ENCODE measurements around the gene CRELD1. TPM values are rescaled to one million over a fixed set of nuclear protein-coding genes. Genes with fewer than 3 reads are reported as not detected.

Gene CRELD1
- total RNA-seq, 1 experiment from 2014 or later: 15.5 TPM

GRCh38 chr3:9891072-9891622, 42.5 kb upstream of the CRELD1 start:
- H3K9me3 Mint-ChIP-seq: no peaks in the 10 kb centered on the region
- Histone ChIP-seq H4K5ac (ENCODE audit: insufficient read length, low read depth, low read length) (no peak overlapping the region), H2BK20ac (ENCODE audit: low read depth, low read length, poor library complexity, severe bottlenecking) (no peak overlapping the region), H3K4ac (ENCODE audit: low read depth, low read length) (no peak overlapping the region), H2BK12ac (ENCODE audit: insufficient read length, low read depth, low read length) (no peak overlapping the region), H3K79me1 (ENCODE audit: insufficient read depth, low read depth, low read length, poor library complexity, severe bottlenecking) (peaks cover 6% of the 10 kb centered on the region), H3K9me3 (ENCODE audit: control insufficient read depth, low read depth, low read length) (no peaks in the 10 kb centered on the region), H2AFZ (ENCODE audit: low read length) (no peak overlapping the region), H2BK15ac (ENCODE audit: low read depth, low read length) (no peak overlapping the region), H3K4me2 (ENCODE audit: insufficient read depth, insufficient read length, low read length) (peak overlapping the region; percentile 83), H3T11ph (ENCODE audit: low read length) (no peak overlapping the region), H4K20me1 (ENCODE audit: control insufficient read depth, insufficient read depth, insufficient read length) (no peaks in the 10 kb centered on the region), H3K79me2 (ENCODE audit: insufficient read depth, low read length) (peaks cover 6% of the 10 kb centered on the region; the same call in 1 of the 2 replicates), H3K23me2 (ENCODE audit: insufficient read length, low read depth, low read length, poor library complexity, severe bottlenecking) (no peaks in the 10 kb centered on the region), H3K18ac (ENCODE audit: insufficient read length, low read depth, low read length) (peak overlapping the region; percentile 59), H4K8ac (replicated peaks; ENCODE audit: insufficient read length, low read depth, low read length) (no peak overlapping the region), H3K23ac (ENCODE audit: insufficient read length, low read depth, low read length) (no peak overlapping the region), H3K14ac (ENCODE audit: insufficient read depth, low read length) (peak overlapping the region; percentile 88), H4K91ac (ENCODE audit: insufficient read length, low read depth, low read length) (no peak overlapping the region), H3K56ac (ENCODE audit: insufficient read length, low read depth, low read length) (no peak overlapping the region), H3K27ac (ENCODE audit: insufficient read length, low read depth, low read length) (no peak overlapping the region), H3K4me1 (ENCODE audit: insufficient read depth, low read length) (no peaks in the 10 kb centered on the region), H2BK5ac (ENCODE audit: insufficient read length, low read length) (no peak overlapping the region), H3K27me3 (ENCODE audit: insufficient read depth, low read length) (no peaks in the 10 kb centered on the region; the same call in 1 of the 2 replicates), H2BK120ac (ENCODE audit: low read depth, low read length, poor library complexity, severe bottlenecking) (no peak overlapping the region), H2AK5ac (ENCODE audit: insufficient read length, low read length) (no peak overlapping the region), H3K9ac (ENCODE audit: extremely low read depth, insufficient read length, low read length) (peak overlapping the region; percentile 85)
- no peak for TF ChIP-seq CTCF (conservative IDR thresholded peaks at IDR 0.05)
- DNase-seq: no peak
- peak overlapping the region in 1 of 3 experiments; percentile 98; a peak in 2 of 7 replicates for H3K27ac Mint-ChIP-seq
- no CpG with 5 or more reads among the region's 12 CpGs for WGBS (ENCODE audit: extremely low coverage, insufficient read length, low lambda C conversion rate)
- peak overlapping the region; percentile 97 to 98 for H3K4me3 Mint-ChIP-seq
- H3K27me3 Mint-ChIP-seq (ENCODE audit: low read depth): no peaks in the 10 kb centered on the region; the same call in 1 of the 2 replicates
- H3K4me1 Mint-ChIP-seq: peaks cover 1 to 10% of the 10 kb centered on the region in 2 experiments; a peak in 2 of 4 replicates
- H3K36me3 Mint-ChIP-seq (ENCODE audit: insufficient read depth in 1 of 3, low read depth in 3 of 3): peaks cover 15 to 30% (median 29%) of the 10 kb centered on the region in 3 experiments
